HCT116 (cell line): ENCODE measurements around the gene CCDC112.

Experiments
- ZBTB33 ChIP-seq: IDR thresholded peaks from 2 replicates; pipeline ENCODE4 v1.6.1; 2011; ENCODE audit warnings: mild to moderate bottlenecking, low read length, moderate library complexity; ENCODE audit not compliant: insufficient replicate concordance; ENCODE audit errors: extremely low read depth
- ZNF274 ChIP-seq: fragments of 200-500 bp; sonication (Bioruptor generic); IDR thresholded peaks from 2 replicates; pipeline ENCODE4 v1.6.1; 2014; ENCODE audit warnings: mild to moderate bottlenecking, low read depth, low read length, inconsistent platforms
- TF ChIP-seq, protein P1 (sequence below), 3 experiments: fragments of 200-600 bp in 1 of 3; sonication (generic) in 1 of 3; IDR thresholded peaks in 2 of 3; conservative IDR thresholded peaks in 1 of 3; 2 replicates each; pipeline ENCODE4 v1.5.1; 2012 to 2017; ENCODE audit warnings: low read depth in 2 of 3, low read length in 2 of 3, antibody characterized with exemption in 1 of 3, borderline replicate concordance in 1 of 3, control low read depth in 1 of 3, mild to moderate bottlenecking in 1 of 3, mixed read lengths in 1 of 3, mixed run types in 1 of 3, moderate library complexity in 1 of 3; ENCODE audit not compliant: insufficient read depth in 1 of 3

- TF ChIP-seq, protein P1, sequence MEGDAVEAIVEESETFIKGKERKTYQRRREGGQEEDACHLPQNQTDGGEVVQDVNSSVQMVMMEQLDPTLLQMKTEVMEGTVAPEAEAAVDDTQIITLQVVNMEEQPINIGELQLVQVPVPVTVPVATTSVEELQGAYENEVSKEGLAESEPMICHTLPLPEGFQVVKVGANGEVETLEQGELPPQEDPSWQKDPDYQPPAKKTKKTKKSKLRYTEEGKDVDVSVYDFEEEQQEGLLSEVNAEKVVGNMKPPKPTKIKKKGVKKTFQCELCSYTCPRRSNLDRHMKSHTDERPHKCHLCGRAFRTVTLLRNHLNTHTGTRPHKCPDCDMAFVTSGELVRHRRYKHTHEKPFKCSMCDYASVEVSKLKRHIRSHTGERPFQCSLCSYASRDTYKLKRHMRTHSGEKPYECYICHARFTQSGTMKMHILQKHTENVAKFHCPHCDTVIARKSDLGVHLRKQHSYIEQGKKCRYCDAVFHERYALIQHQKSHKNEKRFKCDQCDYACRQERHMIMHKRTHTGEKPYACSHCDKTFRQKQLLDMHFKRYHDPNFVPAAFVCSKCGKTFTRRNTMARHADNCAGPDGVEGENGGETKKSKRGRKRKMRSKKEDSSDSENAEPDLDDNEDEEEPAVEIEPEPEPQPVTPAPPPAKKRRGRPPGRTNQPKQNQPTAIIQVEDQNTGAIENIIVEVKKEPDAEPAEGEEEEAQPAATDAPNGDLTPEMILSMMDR (IDR thresholded peaks at IDR 0.05 in 2 of 3, conservative IDR thresholded peaks at IDR 0.05 in 1 of 3; ENCODE audit: borderline replicate concordance in 1 of 3, insufficient read depth in 1 of 3, low read depth in 2 of 3, low read length in 2 of 3), result no peak
- TF ChIP-seq ZNF274 (no peak), ZBTB33 (no peak)
These were observed 25.0 kb downstream of the CCDC112 start for GRCh38 chr5:115271295-115272050.
